GM19372 (cell line): ENCODE results near the gene DCT.
"Not testable (repeated sequence)": the region's sequence is repeated elsewhere in the genome, so short reads cannot be mapped to it uniquely, and the experiment has no call there.

Source experiments
- ATAC-seq: cut with Tn5 transposase; IDR thresholded peaks from one replicate; pipeline ENCODE4 v1.9.1; 2021; ENCODE audit warnings: mild to moderate bottlenecking, low read depth, moderate library complexity; ENCODE audit not compliant: unreplicated experiment

Gene DCT

DNA sequence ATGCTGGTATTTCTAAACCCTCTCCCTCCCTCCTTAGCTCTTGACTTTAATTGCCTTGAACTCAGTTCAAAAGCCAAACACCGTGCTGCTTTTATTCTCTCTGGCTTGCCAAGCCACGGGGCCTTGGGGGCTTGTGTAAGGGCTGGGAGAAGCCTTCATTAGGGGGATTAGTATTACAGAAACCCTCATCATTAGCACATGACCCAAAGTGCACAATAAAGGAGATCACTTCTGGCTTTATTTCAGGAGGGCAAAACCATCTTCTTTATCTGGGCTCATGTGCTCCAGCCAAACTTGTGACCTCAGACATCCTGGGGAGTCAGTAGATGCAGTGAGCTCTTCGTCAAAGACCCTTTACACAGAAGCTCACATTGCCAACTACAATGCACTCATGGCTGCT, at the start of gene DCT:
Gene DCT, minus strand, starts transcription at position 67 of the 400 bp plus-strand sequence. CDS start 427 bp downstream, outside the sequence.
- no peak for ATAC-seq

DNA sequence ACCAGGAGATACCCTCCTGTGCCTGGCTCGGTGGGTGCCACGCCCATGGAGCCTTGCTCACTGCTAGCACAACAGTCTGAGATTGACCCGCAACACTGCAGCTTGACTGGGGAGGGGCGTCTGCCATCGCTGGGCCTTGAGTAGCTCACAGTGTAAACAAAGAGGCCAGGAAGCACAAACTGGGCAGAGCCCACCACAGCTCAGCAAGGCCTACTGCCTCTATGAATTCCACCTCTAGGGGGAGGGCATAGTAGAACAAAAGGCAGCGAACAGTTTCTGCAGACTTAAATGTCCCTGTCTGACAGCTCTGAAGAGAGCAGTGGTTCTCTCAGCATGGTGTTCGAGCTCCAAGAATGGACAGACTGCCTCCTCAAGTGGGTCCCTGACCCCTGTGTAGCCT, 47.5 kb upstream of the DCT start:
- not testable (repeated sequence) for ATAC-seq

DNA sequence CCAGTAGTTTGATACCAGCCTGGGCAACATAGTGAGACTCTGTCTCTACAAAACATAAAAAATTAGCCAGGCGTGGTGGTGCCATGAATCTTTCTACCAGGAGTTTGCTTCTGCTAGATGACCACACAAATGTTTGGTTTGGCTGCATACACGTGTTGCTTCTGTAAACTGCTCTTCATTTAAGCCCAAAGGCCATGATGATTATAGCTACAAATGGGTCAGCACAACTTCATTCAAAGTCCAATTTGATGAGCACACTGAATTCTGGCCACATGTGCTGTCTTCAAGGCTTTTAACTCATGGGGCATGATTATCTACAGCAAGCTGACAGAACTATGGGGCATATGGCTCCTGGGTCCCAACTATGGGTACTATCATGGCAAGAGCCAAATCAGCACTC, 46.3 kb upstream of the DCT start:
- no peak for ATAC-seq

DNA sequence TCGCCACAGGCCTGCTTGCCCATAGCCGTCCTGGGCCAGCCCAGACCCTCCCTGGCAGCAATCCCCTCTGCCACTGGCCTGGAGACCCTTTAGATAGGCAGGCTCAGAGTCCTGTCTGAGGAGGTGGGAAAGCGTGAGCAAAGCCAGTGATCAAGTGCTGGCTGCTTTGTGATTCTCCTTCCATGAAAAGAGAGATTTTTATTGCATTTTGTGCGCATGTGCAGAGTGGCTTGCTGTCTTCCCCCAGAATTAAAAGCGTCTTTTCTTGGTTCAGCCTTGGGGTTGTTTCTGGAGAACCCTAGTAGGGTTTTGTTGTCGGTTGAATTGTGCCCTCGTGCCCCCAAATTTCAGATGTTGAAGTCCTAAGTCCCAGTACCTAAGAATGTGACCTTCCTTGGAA, 44.9 kb upstream of the DCT start:
- ATAC-seq = no peak

DNA sequence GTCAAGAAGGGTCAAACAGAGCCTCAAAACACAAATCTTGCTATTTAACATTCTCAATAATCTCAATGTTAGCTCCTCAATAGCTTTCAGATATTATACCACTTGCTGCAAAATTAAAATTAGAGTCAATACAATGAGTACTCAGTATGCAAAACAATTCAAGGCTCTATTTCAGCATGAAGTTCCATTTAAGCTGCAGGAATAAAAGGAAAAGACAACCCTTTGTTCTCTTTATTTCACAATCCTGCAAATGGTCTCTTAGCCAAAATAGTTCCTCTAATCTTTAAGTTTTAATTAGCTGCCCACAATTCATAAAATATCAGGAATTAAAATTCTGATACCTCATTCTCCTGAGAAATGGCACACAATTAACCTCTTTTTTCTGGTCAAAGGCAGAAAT, 40.5 kb upstream of the DCT start:
- no peak for ATAC-seq

DNA sequence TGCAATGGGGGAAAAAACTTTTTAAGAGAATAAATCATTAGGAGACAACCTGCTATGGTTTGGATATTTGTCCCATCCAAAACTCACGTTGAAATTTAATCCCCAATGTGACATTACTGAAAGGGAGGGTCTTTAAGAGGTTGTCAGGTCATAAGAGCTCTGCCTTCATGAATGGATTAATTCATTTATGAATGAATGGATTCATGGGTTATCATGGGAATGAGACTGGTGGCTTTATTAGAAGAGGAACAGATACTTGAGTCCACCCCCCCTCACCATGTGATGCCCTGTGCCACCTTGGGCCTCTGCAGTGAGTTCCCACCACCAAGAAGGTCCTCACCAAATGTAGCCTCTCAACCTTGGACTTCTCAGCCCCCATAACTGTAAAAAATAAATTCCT, 37.0 kb upstream of the DCT start:
- ATAC-seq = no peak

DNA sequence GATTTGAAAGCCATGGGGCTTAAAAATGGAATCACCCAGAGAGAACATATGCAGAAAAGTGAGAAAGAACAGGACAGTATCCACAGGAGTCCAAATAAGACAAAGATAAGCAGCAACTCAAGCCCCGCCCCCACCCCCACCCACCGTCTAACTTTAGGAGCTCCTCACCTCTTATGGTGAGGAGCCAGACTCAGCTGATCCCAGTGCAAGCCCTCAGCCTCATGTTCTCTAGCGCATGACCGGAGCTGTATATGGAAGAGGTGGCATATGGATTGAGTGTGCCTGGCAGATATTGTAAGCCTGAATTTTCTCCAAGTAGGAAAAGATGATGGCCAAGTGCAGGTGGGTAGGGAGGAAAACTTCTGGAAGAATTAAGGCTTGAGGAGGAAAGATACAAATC, 36.4 kb upstream of the DCT start:
- ATAC-seq = no peak

DNA sequence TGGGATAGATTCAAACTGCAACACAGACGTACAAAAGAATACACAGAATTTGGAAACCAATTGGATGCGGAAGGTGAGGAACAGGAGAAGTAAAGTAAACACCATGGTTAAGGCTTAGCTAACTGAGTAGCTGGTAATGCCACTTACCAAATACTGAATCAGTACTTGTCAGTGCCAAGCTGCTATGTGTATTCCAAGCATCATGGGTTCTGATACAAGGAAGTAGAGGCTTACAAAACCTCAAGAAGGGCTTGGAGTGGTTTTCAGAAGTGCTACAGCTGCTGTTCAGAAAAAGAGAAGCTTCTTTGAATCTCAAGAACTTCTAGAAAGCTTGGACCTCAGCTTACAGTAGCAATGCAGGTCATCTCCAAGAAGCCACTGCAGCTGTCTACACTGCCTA, 35.9 kb upstream of the DCT start:
- no peak for ATAC-seq

DNA sequence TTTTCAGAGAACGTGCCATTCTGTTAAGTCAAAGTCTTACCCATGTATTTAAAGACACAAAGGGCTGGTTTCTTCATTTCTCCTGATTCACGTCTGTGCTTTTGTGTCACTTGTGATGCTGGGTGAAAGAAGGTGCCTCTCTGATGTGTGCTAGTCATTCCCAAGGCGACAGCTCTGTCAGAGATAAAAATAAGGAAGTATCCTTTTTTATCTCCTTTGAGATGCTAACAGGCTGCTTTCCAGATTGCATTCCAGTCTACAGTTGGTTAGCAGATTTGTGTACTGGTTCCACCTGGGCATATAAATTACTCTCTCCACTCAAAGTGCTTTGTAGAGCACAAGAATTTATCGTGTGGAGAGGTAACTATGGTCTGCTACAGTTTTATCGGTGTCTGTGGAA, 33.5 kb upstream of the DCT start:
- ATAC-seq = no peak

DNA sequence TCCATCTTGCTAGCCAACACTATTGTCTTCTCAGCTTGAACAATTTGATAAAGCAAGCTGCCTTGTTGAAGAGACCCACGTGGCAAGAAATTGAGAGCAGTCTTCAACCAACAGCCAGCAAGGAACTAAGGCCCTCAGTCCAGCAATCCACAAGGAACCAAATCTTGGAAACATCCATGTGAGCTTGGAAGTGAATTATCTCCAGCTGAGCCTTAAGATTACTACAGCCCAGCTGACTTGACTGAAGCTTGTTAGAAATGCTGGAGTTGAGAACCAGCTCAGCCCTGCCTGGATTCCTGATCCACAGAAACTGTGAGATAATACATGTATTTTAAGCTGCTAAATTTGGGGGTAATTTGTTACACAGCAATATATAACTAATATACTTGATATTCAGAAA, 26.2 kb upstream of the DCT start:
- no peak for ATAC-seq

DNA sequence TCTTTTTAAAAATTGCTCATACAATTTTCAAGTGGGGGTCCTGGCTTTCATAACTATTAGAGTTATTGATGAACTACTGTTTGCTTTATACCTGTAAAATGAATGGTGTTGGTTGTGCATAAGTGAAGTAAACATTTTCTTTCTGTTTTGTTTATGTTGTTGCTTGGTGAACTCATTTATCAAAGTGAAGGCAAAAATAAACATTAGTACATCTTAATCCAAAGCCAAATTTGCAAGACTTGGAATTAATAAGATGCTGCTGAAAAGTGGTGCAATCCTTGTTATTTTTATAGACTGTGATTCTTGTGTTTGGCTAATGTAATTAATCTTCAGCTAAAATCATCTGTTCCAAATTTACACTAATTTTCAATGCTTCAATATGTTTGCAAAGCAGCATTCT, 24.4 kb upstream of the DCT start:
- ATAC-seq = no peak

DNA sequence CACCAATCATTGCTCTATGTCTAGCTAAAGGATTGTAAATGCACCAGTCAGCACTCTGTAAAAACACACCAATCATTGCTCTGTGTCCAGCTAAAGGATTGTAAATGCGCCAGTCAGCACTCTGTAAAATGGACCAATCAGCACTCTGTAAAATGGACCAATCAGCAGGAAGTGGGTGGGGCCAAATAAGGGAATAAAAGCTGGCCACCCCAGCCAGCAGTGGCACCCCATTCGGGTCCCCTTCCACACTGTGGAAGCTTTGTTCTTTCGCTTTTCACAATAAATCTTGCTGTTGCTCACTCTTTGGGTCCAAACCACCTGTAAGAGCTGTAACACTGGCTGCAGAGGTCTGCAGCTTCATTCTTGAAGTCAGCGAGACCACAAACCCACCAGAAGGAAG, 19.3 kb upstream of the DCT start:
- not testable (repeated sequence) for ATAC-seq

DNA sequence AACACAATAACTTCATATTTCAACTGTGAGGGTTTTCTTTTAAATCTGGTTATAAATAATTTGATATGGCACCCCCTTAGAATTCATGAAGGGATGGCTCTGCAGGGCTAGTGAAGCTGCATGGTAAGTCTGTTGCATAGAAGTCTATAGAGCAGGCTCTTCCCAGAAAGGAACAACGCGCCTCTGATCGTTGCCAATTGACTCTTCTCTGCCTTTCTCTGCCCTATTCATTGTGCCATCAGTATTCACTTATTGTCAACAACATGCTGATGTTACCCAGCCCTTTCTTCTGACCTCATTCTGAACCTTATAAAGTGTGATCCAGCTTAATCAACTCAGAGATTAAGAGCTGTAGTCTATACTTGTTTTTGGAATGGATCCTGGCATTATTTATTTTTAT, 16.3 kb upstream of the DCT start:
- no peak for ATAC-seq

DNA sequence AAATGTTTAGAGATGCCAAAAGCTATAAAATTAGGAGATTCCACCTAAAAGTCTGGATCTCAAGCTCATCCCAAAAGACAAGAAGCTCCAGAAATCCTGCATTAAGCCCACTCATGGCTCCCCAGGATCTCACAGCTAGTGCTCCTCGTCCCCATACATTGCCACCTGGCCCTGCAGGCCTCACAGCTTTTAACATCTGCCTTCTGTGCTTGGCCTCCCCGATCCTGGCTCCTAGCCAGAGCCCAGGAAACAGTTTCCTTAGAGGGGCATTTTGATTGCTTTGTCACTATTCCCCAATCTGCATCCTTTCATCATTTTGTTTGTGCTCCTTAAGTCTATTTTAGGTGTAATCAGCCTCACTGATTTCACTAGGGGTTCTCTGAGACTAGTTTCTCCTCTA, 14.5 kb upstream of the DCT start:
- no peak for ATAC-seq

DNA sequence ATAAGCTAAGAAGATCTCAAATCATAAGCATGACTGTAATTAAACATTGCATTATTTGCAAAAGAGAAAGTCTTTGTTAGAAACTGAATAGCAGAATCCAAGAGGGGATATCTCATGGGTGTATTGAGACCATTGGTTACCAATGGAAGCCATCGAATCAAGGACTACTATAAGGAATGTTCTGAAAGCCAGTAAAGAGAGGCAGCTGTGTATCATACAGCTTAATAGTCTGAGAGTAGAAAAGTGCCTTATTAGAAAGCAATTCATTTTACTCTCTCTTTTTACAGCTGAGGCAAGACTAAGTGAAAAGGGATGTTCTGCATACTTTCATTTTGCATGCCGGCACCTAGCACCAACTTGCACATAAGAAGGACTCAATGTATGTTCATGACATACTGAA, 7.6 kb upstream of the DCT start:
- ATAC-seq = no peak

DNA sequence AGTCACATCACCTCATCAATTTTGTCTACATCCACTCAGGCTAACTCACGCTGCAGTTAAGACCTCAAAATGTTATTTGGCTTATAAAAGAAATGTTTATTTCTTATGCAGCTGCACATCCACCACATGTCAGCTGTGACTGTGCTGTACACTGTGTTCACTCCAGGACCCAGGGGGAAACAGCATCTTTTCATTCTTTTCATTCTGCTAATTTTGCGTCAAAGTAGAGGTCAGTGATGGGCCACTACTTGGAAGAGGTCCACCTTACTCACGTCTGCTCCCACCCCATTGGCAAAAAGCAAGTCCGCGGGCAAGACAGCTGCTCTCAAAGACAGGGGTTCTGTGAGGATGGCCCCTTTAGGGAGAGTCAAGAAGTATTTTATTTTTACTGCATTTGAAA, 4.5 kb upstream of the DCT start:
- no peak for ATAC-seq

DNA sequence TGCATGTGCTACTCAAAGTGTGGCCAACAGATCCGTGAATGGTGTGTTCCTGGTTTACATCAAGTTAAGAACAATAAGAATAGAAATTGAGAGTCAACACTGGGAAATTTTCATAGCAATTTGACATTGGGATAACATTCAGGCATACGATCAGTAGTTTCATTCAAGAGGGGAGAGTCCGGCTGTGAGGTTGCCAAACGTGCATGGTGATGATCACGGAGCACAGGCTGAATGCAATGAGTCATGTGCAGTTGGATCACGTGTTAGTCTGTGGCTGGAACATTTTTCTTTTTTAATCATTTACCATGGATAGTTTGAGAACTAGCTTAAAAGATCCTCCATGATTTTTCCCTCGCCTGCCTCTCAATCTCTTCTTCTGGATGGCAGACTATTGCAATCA, 2.5 kb upstream of the DCT start:
- no peak for ATAC-seq

DNA sequence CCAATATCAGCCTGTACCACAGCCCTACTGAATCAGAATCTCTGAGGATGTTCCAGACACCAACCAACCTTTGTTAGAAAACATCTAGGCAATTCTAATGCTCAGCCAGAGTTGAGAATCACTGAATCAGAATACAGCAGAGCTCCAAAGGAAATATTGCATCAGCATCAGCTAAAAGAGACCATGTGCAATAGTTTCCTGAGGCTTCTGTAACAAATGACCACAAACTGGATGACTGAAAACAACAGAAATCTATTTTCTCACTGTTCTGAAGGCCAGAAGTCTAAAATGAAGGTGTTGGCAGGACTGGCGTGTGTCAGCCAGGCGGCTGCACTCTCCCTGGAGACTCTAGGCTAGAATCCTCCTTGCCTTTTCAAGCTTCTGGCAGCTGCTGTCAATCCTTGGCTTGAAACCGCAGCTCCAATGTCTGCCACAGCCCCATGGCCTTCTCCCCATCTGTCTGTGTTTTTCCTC, 1.2 kb upstream of the DCT start:
- no peak for ATAC-seq

DNA sequence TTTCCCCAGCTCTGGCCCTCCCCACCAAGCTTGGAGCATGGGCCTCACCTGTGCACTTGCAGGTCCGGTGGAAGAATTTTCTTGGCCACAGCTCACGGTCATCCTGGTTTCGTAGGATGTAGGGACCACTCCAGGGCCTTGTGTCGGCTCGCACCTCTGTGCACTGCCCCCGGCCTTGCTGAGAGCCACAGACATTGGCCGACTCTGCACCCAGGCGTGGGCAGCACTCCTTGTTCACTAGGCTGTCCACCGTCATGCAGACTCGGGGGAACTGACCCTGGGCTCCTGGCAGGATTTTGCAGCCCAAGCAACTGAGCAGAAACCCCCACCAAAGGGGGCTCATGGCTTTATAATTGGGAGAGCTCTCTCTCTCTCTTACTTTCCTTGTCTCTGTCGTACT, 569 bp downstream of the DCT start:
- no peak for ATAC-seq

DNA sequence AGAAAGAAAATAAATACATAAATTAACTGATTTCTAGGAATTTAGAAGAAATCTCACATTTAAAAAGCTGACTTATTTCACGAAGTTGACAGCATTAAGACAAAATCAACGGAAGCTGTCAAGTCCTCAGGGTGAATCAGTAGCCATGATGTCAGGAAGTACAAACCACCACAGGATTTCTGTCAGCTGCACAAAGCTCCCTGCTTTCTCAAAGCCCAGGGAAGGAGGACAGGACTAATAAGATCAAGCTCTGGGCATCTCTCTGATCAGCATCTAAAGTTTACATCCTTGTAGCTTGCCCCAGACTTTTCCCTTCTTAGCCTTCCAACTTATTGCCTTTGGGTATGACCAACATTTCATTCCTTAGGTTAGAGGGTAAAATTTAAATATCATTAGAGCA, 9.4 kb downstream of the DCT start:
- ATAC-seq = no peak

DNA sequence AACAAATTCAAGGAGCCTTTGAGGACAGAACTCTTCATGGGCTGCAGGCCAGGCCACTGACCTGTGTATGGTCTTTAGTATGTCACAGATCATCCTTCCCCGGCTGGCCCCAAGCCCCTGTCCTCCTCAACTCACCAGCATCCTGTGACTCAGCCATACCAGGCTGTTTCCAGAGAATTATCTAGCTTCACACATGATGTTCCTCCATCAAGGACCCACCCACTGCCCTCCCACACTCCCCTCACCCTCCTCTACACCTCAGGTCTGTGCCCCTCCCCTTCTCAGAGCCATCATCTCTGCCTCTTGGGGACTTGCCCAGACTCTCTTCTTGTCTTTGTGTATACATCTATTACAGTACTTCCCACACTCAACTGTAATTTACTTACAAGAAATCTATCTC, 14.7 kb downstream of the DCT start:
- ATAC-seq = no peak

DNA sequence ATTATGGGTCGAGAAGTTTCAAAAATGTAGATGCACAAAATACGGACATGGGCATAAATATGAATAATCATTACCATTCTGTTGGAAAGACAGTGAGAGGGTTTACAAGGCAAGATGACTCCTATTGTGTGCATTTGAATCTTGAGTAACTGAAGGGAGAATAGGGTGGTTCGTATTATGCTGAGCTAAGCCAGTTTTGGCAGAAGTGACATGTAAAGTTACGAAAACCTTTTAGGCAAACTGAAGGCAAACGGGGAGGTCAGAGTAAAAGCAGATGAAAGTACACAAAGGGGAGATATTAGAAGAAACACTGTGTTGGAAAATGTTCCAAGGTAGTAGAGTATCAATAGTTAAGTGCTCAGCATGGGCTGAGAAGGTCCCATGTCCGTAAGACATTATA, 16.8 kb downstream of the DCT start:
- no peak for ATAC-seq

DNA sequence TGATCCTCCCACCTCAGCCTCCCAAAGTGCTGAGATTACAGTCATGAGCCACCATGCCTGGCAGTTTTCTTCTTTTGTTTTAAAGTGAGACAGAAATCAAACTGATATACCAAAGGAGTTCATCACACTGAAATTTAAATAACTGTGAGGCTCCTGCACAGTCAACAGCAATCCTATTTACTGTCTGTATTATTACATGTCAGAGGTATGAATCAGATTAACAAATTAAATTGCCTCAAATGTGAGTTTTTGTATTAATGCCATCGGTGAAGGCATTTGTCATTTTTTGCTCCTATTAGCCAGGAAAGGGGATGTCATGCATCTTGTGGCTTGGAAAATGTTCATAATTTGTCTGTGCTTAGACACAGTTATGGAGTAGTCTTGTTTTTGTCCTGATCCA, 20.4 kb downstream of the DCT start:
- no peak for ATAC-seq

DNA sequence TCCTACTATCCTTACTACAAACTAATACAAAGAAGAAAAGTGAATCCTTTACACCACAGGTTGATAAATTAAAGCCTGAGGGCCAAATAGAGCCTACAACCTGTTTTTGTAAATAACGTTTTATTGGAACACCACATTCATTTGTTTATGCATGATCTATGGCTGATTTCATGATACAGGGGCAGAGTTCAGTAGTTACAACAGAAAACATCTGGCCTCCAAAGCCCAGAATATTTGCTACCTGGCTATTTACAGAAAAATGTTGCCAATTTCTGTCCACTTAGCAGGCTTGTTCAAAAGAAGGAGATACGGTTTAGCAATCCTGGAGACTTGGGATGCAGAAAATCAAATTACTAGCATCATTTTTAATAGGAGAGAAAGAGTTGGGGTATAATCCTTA, 24.1 kb downstream of the DCT start:
- no peak for ATAC-seq
